ENCODE measurements around the gene KCNQ1OT1. TPM values are rescaled to one million over a fixed set of nuclear protein-coding genes. Genes with fewer than 3 reads are reported as not detected.

KCNQ1OT1 gene
- total RNA-seq, 4 donors from 2014 or later = 0.66 to 2.5 (median 1.3) TPM

DNA sequence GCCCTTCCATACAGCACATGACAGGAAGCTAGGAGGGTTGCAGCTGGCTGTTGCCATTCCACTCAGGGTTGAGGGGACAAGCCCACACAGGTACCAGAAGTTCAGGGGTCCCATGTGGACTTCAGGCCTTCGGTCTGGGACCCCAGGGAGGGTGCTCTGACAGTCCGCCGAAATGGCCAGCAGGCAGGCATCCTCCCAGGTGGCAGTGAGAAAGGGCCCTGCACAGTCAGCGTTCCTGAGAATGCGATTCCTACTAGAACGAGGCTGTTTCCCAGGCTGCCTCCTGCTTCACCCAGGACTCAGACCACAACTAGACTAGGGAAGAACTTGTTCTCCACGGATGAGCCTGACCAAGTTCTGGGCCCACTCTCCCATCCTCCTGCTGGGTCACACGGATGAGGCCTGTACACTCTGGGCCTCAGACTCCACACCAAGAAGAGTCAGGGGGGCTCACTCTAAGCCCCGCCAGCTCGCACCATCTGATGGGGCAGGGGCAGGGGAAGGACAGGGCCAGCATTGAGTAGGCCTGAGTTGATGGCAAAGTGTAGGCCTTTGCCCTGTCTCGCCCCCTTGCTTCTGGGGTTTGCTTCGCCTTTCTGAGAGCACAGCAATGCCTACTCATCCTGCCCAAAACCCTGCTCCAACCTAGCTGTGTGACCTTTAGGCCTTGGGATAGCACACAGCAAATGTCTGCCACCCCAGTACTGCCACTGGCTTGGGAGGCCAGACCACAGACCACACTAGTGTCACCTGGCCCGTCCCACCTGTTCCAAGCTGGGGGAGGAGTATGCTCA lies 14.0 kb downstream of the KCNQ1OT1 start:
- Histone ChIP-seq H3K27ac (replicated peaks in 1 of 4) (no peak overlapping the region), H3K36me3 (no peaks in the 10 kb centered on the region), H3K27me3 (no peaks in the 10 kb centered on the region), H3K4me1 (peaks cover 22 to 58% (median 44%) of the 10 kb centered on the region in 4 donors), H3K9me3 (no peaks in the 10 kb centered on the region), H3K4me3 (no peak overlapping the region)
- intact Hi-C loops (cut with DNase I) = no loop called here
- 96% methylated on average over 12 of the region's 13 CpGs for WGBS
- TF ChIP-seq, protein P1, sequence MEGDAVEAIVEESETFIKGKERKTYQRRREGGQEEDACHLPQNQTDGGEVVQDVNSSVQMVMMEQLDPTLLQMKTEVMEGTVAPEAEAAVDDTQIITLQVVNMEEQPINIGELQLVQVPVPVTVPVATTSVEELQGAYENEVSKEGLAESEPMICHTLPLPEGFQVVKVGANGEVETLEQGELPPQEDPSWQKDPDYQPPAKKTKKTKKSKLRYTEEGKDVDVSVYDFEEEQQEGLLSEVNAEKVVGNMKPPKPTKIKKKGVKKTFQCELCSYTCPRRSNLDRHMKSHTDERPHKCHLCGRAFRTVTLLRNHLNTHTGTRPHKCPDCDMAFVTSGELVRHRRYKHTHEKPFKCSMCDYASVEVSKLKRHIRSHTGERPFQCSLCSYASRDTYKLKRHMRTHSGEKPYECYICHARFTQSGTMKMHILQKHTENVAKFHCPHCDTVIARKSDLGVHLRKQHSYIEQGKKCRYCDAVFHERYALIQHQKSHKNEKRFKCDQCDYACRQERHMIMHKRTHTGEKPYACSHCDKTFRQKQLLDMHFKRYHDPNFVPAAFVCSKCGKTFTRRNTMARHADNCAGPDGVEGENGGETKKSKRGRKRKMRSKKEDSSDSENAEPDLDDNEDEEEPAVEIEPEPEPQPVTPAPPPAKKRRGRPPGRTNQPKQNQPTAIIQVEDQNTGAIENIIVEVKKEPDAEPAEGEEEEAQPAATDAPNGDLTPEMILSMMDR (IDR thresholded peaks at IDR 0.05) = no peak
- TF ChIP-seq POLR2AphosphoS5 (IDR thresholded peaks at IDR 0.05) (no peak), EP300 (IDR thresholded peaks at IDR 0.05) (no peak), POLR2A (IDR thresholded peaks at IDR 0.05; ENCODE audit: low read depth) (no peak)
- no peak for DNase-seq (ENCODE audit: extremely low spot score)

DNA sequence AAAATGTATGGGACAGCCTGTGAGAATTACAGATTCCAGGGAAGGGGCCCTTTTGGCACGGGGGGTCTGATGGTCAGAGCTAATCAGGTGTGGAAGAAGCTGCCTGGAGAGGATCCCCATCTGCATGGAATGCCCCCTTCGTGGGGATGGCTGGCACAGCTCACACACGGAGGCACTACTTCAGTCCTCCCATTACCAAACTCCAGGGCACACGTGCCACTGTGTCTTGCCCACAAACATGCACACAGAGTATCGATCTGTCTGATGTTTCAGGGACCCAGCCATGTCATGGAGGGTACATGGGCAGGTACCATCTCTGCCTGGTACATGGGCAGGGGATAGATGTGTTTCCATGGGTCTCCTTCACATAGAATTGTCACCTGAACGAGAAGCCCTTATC lies 14.7 kb downstream of the KCNQ1OT1 start:
- Histone ChIP-seq H3K9me3 (no peaks in the 10 kb centered on the region), H3K27me3 (no peaks in the 10 kb centered on the region), H3K4me1 (peaks cover 16 to 51% (median 38%) of the 10 kb centered on the region in 4 donors), H3K4me3 (no peak overlapping the region), H3K27ac (replicated peaks in 1 of 4) (no peak overlapping the region), H3K36me3 (no peaks in the 10 kb centered on the region)
- 85% methylated on average over 6 of the region's 6 CpGs for WGBS
- intact Hi-C loops (cut with DNase I) = no loop called here
- no peak for DNase-seq (ENCODE audit: extremely low spot score)
- TF ChIP-seq POLR2AphosphoS5 (IDR thresholded peaks at IDR 0.05) (no peak), EP300 (IDR thresholded peaks at IDR 0.05) (no peak), POLR2A (IDR thresholded peaks at IDR 0.05; ENCODE audit: low read depth) (no peak)
- TF ChIP-seq, protein P1 (IDR thresholded peaks at IDR 0.05) = no peak

- TF ChIP-seq POLR2AphosphoS5 (IDR thresholded peaks at IDR 0.05) (no peak), EP300 (IDR thresholded peaks at IDR 0.05) (no peak), POLR2A (IDR thresholded peaks at IDR 0.05; ENCODE audit: low read depth) (no peak)
- TF ChIP-seq, protein P1 (IDR thresholded peaks at IDR 0.05) = no peak
- DNase-seq (ENCODE audit: extremely low spot score) = no peak
- intact Hi-C loops (cut with DNase I) = no loop called here
- Histone ChIP-seq H3K4me3 (no peak overlapping the region), H3K27ac (replicated peaks in 1 of 4) (no peak overlapping the region), H3K27me3 (no peaks in the 10 kb centered on the region), H3K36me3 (no peaks in the 10 kb centered on the region), H3K9me3 (no peaks in the 10 kb centered on the region), H3K4me1 (peaks cover 13 to 46% (median 33%) of the 10 kb centered on the region in 4 donors)
- 100% methylated on average over 1 of the region's 1 CpG for WGBS
Measured at GRCh38 chr11:2684581-2684980, 15.2 kb downstream of the KCNQ1OT1 start.

DNA sequence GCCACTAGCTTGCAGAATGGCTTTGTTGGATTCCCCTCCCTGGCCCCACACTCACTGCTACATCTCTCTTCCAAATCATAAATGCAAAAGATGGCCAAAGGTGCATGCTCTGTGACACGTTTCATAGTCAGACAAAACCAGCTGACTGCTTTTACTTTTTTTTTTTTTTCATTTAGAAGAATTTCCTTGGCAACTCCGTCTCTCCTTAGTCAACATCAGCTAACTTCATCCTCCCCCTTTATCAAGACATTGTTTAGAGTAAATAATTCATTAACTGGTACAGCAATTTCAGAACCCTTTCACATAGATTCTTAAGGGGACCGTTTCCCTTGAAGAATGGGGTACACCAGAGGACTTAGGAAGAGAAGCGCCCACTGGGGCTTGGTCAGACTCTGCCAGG lies 16.0 kb downstream of the KCNQ1OT1 start:
- H3K27ac ChIP-seq (replicated peaks in 1 of 4) = no peak overlapping the region
- peaks cover 13 to 41% (median 28%) of the 10 kb centered on the region in 4 donors for H3K4me1 ChIP-seq
- WGBS = 83% methylated on average over 4 of the region's 4 CpGs
- H3K27me3 ChIP-seq = no peaks in the 10 kb centered on the region
- TF ChIP-seq EP300 (IDR thresholded peaks at IDR 0.05) (no peak), POLR2A (IDR thresholded peaks at IDR 0.05; ENCODE audit: low read depth) (no peak)
- TF ChIP-seq, protein P1 (IDR thresholded peaks at IDR 0.05) = no peak
- H3K4me3 ChIP-seq = no peak overlapping the region
- intact Hi-C loops (cut with DNase I) = no loop called here
- no peaks in the 10 kb centered on the region for H3K9me3 ChIP-seq
- DNase-seq (ENCODE audit: extremely low spot score) = no peak
- no peaks in the 10 kb centered on the region for H3K36me3 ChIP-seq
